Activated CD8-positive, alpha-beta memory T cell treated with anti-CD3 and anti-CD28 coated beads for 36 hours (primary cell): ENCODE results near the gene BCO1. TPM values are rescaled to one million over a fixed set of nuclear protein-coding genes. Genes with fewer than 3 reads are reported as not detected.
"Not testable (repeated sequence)": the region's sequence is repeated elsewhere in the genome, so short reads cannot be mapped to it uniquely, and the experiment has no call there.

Experiments used
- CTCF ChIA-PET: fragments of 350-600 bp; sonication (Branson Sonifier 250); formaldehyde crosslinking; loops from one replicate; lab custom pipeline; 2021; ENCODE audit warnings: antibody characterized with exemption; lab: Charles Lee
- POLR2A ChIA-PET: fragments of 350-600 bp; sonication (Branson Sonifier 250); formaldehyde crosslinking; loops from one replicate; lab custom pipeline; 2021; ENCODE audit warnings: antibody characterized with exemption; lab: Charles Lee
- total RNA-seq, 2 experiments: library from RNA; stranded (reverse); gene quantifications; one replicate each; pipeline ENCODE4 v1.2.3, GENCODE V29; 2021

Gene BCO1, protein sequence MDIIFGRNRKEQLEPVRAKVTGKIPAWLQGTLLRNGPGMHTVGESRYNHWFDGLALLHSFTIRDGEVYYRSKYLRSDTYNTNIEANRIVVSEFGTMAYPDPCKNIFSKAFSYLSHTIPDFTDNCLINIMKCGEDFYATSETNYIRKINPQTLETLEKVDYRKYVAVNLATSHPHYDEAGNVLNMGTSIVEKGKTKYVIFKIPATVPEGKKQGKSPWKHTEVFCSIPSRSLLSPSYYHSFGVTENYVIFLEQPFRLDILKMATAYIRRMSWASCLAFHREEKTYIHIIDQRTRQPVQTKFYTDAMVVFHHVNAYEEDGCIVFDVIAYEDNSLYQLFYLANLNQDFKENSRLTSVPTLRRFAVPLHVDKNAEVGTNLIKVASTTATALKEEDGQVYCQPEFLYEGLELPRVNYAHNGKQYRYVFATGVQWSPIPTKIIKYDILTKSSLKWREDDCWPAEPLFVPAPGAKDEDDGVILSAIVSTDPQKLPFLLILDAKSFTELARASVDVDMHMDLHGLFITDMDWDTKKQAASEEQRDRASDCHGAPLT
- not detected for total RNA-seq

DNA sequence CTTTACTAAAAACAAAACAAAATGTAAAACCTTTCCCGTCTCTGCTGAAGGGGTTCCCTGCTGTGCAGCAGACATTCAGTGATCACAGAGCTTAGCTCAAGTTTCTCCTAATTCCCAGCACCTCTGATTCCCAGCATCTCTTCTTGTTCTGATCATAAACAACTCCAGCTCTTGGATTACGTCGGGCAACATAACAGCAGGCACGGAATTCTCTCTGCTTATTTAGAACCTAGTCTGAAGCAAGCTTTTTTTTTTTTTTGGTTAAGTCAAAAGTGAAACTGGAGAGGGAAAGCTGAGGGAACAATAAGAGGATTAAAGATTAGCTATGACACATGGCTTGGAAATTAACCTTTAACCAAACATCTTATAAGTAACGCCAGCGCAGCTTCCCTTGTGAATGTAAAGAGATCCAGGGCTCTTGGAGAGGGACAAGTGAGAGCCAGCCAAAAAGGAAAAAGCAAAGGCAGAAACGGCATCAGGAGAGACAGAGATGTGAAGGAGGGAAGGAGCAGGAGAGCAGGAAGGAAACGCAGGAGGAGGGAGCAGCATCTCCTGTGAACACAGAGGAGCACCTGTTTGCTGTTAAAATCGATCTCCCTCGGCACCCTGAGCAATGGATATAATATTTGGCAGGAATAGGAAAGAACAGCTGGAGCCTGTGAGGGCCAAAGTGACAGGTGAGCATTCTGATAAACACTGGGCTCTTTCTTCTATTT is at the start of gene BCO1:
Gene BCO1, plus strand, starts transcription at position 394 of the 716 bp plus-strand sequence. Its CDS starts 220 bp downstream, at position 614.
- POLR2A ChIA-PET = no interaction called here
- CTCF ChIA-PET = no interaction called here

DNA sequence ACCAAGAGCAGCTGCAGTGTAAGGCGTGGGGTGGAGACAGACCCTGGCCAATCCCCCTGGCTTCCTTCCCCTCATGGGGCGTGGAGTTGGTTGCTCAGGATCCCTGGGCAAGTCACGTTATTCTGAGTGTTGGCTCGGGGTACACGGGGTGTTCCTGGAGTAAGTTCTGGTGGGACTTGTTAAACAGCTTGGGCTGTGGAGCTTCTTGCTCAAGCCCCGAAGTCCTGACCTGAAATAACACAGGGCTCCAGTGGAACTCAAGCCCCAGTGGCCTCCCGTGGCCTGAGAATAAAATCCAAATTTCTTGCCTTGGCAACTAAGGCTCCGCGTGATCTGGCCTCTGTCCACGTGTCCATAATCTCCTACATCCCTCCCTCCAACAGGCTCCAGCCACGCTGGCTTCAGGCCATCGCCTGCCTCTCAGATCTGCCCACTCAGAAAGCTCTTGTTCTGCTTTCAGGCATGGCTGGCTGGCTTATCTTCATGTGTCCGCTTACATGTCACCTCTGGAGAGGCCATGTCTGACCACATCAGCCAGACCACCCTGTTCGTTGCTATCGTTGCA is 49.3 kb upstream of the BCO1 start:
- ChIA-PET CTCF (interaction anchor here (0.6 to 0.7 kb wide), 2 partner anchors 230 to 270 kb away, joined by 3 to 4 read pairs; no protein-coding TSS in a partner anchor), POLR2A (no interaction called here)

DNA sequence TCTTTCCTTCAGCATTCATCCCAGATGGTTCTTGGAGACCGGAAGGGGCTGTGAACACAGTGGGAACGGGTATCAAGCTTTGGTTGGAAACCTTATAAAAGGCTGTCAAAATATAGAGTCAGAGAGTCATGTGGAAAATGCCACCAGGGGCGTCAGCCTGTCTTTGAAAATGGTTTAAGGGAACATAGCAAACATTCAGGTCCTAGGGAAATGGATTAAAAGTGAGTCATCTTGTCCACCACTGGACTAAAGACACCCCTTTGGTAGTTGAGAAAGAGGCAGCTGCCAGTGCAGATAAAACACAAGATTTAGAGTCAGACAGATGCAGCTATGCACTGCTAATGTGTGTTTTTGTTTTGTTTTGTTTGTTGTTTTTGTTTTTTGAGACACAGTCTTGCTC is 47.8 kb upstream of the BCO1 start:
- ChIA-PET CTCF (no interaction called here), POLR2A (no interaction called here)

DNA sequence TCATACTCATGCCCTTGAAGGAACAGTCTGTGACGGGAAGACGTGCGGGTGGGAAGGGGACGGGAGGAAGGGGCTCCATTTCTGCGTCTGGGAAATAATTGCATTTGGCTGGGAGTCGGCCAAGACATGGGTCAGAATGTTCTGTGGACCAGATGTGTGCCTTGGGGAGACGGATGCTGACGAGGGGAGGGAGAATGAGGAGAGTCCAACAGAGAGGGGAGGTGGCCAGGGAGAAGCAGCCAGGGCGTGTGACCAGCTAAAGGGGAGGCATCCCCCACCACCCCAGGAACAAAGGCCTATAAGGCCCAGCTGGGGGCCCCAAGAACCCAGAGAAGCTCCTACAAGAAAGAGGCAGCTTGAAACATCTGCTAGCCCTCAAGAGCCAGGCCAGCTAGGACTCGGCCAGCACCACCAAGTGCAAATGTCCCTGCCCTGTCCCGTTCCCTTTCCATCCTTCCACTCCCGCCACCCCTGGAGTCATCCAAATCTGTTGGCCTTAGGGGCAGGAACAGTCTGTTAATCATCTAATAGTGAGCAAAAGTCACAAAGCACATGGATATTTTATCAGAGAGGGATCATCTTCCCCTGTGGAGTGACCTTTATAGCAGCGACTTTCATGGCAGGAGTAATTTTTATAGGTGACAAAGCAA is 42.5 kb upstream of the BCO1 start:
- POLR2A ChIA-PET = no interaction called here
- CTCF ChIA-PET = no interaction called here

DNA sequence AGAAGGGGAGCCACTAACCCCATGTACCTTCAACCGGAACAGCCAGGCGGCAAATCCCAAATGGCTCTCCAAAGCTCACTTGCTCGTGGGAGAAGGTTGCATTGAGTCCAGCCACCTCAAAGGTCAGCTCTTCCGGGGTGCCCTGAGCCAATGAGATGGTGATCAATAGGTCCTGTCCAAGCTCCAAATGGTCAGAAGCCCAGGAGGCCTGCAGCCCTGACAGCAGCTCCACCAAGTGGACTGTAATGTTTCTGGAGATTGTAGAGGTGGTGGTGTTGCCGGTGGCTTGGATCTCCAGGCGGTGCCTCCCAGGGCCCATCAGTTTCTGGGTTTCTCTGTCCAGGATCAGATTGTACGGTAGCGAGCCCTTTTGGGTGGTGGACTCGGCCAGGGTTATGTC is 39.9 kb upstream of the BCO1 start:
- CTCF ChIA-PET = no interaction called here
- POLR2A ChIA-PET = no interaction called here

DNA sequence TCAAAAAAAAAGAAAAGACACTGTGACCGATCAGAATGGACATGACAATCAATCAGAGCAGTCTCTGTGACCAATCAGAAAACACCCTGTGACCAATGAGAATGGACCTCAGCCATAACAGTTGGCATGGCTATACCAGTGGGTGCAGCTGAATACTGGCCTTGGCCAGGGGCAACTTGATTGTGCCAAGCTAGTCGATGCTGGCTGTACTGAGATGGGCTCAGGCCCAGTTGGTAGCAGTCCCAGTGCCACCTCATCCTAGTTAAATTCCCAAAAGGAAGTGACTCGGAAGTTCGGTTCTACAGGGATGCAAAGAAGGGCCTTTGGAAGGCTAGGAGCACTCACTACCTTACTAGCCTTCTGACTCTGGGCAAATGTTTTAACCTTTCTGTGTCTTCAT is 37.2 kb upstream of the BCO1 start:
- CTCF ChIA-PET = no interaction called here

DNA sequence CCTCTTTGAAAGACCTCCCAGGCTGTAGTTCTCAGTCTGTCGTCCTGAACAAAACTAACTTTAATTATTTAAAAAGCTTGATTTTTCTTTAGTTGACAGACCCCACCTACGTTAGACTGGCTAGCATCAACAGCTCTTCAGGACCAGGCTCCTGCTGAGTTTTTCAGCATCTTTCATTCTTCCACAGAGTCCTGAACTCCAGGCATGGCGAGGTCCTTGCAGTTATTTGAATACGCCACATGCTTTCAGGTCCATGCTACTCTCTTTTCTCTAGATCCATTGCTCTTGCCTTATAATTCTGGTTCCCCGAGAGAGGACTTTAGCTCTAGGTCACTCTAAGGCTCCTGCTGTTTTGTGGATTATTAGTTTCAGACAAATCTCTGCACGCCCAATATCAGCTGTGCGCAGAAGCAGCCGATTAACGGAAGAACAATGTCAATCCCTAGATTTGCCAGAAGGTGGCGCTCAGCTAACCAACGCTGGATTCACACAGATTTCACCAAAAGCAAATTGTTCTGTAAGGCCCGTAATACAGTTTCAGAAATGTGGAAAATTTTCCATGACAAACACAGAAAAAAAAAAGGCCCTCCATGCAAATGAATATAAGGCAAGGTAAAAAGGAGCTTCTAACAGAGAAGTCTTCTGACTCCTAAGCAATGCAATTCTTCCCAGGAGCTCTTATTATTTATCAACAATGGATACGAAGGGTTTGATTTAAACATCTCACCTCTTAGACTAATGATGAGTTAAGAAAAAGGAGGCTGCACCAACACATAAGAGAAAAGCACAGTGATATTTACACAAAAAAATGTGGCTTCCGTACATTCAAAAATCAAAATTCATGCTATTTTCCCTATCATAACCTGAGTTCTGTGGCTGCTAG is 33.5 kb upstream of the BCO1 start:
- ChIA-PET POLR2A (no interaction called here), CTCF (interaction anchor here (0.5 to 1.7 kb wide), 8 partner anchors 10 to 769 kb away, joined by 3 to 6 read pairs (median 5); no protein-coding TSS in a partner anchor)

More for the DNA sequence above, 37.2 kb upstream of the BCO1 start:
- POLR2A ChIA-PET = no interaction called here

DNA sequence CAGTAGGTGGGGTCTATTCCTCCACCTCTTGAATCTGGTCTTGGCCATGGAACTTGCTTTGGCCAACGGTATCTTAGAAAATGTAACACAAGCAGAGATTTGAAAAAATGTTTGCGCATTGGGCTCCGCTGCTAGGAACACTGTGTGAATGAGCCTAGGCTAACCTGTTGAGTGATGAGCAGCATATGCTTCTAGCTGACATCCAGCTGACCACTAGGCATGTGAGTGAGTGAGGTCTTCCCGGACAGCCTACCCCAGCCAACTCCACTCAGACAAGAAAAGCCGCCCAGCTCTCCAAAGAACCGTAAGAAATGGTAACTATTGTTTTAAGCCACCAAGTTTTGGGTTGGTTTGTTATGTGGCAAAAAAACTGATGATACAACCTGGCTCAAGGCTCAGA is 31.4 kb upstream of the BCO1 start:
- ChIA-PET POLR2A (no interaction called here), CTCF (no interaction called here)

DNA sequence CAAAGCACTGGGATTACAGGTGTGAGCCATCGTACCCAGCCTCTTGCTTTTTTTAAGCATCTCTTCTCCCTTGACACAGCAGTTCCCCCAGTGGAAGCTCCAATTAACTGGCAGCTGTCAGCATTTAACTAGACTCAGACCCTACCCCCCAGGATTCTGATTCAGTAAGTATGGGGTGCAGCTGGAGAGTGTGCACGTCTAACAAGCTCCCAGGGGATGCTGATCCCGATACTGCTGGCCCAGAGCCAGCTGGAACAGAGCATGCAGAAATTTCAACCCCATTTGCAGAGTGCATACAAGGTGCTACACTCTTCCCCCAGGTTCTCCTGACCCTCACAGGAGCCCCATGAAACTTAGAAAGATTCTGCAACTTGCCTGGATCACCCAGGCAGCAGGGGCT is 27.7 kb upstream of the BCO1 start:
- ChIA-PET POLR2A (no interaction called here), CTCF (no interaction called here)

DNA sequence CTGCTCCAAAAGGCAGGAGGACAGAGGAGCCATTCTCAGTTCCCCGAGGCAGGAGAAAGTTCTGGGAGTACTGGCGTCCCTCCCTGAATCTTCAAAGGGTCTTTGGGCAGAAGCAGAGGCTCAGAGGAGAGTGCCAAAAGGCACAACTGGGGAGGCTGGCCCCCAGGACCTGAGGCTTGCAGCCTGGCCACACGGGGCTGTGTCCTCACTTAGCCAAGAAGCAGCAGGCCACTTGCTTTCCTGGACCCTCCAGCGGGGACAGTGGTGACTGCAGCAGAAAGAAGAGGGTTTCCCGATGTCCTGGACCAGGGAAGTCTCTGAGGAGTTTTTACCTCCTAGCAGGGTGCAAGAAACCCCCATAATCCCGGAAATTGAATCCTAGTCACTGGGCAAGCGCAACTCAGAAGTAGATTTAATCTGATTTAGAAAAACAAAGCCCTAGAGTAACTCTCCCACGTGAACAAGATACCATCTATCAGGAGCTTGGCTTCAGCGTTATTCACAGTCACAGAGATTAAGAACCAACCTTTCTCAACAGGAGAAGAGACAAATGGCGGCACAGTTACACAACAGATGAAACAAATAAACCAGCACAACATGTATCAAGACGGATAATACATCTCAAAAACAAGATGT is 25.5 kb upstream of the BCO1 start:
- ChIA-PET CTCF (no interaction called here), POLR2A (no interaction called here)

DNA sequence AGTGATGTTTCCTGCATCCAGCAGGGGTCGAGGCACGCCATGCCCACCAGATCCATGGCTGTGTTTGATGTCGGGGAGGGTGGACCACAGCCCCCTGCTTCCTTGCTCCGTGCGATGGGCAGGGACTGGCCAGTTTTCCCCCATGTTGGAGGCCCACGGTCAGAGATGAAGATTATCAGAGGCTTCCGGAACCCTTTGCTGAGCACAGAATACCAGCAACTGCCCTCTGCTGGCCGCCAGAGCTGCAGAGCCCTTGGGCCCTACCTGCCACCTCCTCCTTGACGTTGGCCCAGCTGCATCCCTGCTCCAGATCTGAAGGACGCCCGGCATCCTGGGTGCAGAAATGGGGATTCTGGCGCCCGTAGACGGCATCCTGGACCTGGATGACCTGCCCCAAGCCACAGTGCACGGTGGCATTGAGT is 23.7 kb upstream of the BCO1 start:
- POLR2A ChIA-PET = no interaction called here
- CTCF ChIA-PET = interaction anchor here (0.7 kb wide), 1 partner anchor 482 kb away, joined by 4 read pairs; no protein-coding TSS in a partner anchor

DNA sequence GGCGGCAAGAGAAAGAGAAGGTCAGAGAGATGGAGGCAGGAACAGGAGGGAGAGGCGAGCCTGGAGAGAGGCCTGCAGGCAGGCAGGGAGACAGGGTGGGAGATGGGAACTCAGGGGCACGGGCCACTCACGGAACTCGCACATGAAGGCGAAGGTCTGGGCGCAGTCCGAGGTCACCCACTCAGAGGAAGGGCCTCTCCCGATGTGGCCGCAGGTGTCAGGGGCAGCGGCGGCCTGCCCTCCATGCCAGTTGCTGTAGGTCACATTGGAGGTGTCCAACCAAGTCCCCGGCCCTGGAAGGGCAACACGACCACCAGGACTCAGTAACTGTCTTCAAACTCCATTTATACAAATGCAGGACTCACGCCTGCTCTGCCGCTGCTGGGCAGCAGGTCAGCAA is 22.4 kb upstream of the BCO1 start:
- POLR2A ChIA-PET = no interaction called here
- CTCF ChIA-PET = no interaction called here

DNA sequence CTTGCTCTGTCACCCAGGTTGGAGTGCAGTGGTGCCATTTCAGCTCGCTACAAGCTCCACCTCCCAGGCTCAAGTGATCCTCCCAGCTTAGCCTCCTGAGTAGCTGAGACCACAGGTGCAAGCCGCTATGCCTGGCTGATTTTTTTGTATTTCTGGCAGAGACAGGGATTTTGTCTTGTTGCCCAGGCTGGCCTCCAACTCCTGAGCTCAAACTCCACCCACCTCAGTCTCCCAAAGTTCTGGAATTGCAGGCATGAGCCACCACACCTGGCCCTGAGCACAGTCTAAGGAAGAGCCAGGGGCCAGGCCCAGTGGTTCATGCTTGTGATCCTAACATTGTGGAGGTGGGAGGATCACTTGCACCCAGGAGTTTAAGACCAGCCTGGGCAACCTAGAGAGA is 21.8 kb upstream of the BCO1 start:
- POLR2A ChIA-PET = interaction anchor here (0.5 kb wide), 1 partner anchor 553 kb away, joined by 3 read pairs; no protein-coding TSS in a partner anchor

DNA sequence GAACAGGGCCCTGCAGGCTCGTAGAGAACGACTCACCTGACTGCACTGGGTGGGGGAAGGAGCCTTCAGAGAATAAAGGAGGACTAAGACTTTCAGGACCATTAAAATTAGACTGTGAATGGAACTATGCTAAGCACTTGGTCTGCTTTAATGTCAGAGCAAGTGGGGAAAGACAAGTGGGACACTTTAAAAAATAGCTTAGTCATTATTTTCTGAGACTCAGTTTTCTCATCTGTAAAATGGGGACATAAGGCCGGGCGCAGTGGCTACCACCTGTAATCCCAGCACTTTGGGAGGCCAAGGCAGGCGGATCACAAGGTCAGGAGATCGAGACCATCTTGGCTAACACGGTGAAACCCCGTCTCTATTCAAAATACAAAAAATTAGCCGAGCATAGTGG is 19.3 kb upstream of the BCO1 start:
- ChIA-PET CTCF (no interaction called here), POLR2A (no interaction called here)

More for the DNA sequence above, 21.8 kb upstream of the BCO1 start:
- CTCF ChIA-PET = no interaction called here

DNA sequence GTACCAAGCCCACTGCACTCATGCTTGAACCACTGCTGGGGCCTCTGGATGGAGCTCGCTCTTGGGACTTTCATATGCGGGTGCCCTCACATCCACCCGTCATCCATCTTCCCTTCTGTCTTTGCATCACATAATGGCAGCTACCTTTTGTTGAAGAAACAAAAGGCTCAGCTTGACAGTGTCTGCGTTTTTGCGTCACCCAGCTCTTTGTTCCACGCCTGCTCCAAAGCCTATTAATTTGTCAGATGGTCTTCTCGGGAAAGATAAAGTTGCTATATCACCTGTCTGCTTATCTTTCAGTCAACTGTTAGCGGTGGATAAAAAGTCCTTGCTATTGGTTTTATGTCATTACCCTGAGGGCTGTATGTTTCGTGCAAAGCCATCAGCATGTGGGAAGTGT is 18.1 kb upstream of the BCO1 start:
- POLR2A ChIA-PET = no interaction called here
- CTCF ChIA-PET = no interaction called here

DNA sequence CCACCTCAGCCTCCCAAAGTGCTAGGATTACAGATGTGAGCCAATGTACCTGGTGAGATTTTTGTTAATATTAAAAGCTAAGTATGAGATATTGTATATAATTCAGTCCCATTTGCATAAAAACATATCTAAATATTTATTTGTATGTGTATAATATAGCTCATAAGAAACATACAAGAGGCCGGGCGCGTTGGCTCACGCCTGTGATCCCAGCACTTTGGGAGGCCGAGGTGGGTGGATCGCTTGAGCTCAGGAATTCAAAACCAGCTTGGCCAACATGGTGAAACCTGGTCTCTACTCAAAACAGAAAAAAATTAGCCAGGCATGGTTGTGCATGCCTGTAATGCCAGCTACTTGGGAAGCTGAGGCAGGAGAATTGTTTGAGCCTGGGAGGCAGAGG is 16.8 kb upstream of the BCO1 start:
- POLR2A ChIA-PET = no interaction called here
- CTCF ChIA-PET = interaction anchor here (0.9 kb wide), 1 partner anchor 17 kb away, joined by 5 read pairs; no protein-coding TSS in a partner anchor

DNA sequence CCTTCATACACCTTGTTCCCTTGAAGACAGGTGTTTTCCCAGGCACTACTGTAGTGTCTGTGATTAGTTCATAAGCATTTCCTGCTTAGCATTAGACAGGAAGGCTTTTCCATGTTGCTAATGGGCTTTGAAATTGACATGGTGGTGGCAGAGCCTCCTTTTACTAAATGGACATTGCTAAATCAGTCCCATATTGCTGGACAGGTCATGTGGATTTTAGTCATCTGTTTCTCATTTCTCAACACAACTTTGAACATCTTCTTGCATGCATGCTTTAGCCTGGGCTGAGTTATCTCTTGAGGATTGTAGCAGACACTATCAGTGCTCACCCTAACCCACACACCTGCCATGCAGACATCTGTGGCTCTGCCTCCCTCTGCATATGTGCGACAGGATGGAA is 13.7 kb upstream of the BCO1 start:
- ChIA-PET CTCF (no interaction called here), POLR2A (no interaction called here)

DNA sequence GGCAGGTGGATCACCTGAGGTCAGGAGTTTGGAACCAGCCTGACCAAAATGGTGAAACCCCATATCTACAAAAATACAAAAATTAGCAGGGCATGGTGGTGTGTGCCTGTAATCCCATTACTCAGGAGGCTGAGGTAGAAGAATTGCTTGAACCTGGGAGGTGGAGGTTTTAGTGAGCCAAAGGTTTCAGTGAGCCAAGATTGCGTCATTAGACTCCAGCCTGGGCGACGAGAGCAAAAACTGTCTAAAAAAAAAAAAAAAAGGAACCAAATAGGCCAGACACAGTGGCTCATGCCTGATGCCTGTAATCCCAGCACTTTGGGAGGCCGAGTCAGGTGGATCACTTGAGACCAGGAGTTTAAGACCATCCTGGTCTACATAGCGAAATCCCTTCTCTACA is 12.8 kb upstream of the BCO1 start:
- POLR2A ChIA-PET, CTCF ChIA-PET: not testable (repeated sequence)
